ENCODE measurements around the gene IFIT5.

IFIT5 gene

DNA sequence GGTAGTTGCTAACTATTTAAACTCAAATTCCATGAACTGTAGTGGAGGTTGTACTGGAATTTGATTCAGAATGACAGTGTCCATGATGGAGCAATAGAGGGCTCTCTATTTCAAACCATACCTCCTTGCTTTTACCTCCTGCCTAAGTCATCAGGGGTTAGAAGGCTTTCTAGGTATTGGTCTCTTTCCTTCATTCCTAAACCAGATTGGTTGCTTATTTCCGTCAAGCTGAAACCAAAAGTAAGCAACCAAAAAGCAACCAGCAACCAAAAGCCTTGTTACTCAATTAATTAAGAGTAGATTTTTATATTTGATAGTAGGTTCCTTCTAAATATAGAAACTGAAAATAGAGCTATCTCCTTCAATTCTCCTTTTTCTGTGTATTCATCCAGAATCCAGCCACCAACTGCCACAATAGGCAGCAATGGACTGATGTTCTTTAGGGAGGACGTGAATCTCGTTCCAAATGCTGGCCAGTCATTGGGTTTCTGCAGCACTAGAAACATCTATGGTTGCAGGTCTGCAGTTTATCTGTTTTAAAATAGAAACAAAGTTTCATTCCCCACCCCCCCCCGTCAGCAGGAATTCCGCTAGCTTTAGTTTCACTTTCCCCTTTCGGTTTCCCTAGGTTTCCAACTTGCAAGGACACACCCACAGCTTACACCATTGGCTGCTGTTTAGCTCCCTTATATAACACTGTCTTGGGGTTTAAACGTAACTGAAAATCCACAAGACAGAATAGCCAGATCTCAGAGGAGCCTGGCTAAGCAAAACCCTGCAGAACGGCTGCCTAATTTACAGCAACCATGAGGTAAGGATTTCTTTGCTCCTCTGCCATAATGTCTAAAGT lies 22.2 kb upstream of the IFIT5 start, which contains the start of gene IFIT1:
Gene IFIT1, plus strand, starts transcription at position 717 of the 850 bp plus-strand sequence. Its CDS starts 90 bp downstream, at position 807.
- H3K27ac ChIP-seq (ENCODE audit: low read depth, low read length), result no peak within 1 kb of the TSS
- H3K9me3 ChIP-seq (ENCODE audit: control insufficient read depth, insufficient read depth, low read length), result no peaks in the 10 kb centered on the region
- no peaks in the 10 kb centered on the region for H3K36me3 ChIP-seq (ENCODE audit: control insufficient read depth, low read length)
- no peaks in the 10 kb centered on the region for H3K27me3 ChIP-seq (ENCODE audit: control insufficient read depth, low read length)
- no peaks in the 10 kb centered on the region for H3K79me2 ChIP-seq (ENCODE audit: control insufficient read depth, low read length)
- H3K9me2 ChIP-seq (replicated peaks; ENCODE audit: control insufficient read depth, low read length), result no peaks in the 10 kb centered on the region; the same call in 1 of the 2 replicates
- H3F3A ChIP-seq (ENCODE audit: control insufficient read depth, insufficient read depth), result no peaks in the 10 kb centered on the region
- H3K4me1 ChIP-seq (ENCODE audit: control insufficient read depth, low read length), result peaks cover 11% of the 10 kb centered on the region
- no peak for TF ChIP-seq EZH2phosphoT487 (IDR thresholded peaks at IDR 0.05; ENCODE audit: borderline replicate concordance, low read length)
- TF ChIP-seq, protein P1, sequence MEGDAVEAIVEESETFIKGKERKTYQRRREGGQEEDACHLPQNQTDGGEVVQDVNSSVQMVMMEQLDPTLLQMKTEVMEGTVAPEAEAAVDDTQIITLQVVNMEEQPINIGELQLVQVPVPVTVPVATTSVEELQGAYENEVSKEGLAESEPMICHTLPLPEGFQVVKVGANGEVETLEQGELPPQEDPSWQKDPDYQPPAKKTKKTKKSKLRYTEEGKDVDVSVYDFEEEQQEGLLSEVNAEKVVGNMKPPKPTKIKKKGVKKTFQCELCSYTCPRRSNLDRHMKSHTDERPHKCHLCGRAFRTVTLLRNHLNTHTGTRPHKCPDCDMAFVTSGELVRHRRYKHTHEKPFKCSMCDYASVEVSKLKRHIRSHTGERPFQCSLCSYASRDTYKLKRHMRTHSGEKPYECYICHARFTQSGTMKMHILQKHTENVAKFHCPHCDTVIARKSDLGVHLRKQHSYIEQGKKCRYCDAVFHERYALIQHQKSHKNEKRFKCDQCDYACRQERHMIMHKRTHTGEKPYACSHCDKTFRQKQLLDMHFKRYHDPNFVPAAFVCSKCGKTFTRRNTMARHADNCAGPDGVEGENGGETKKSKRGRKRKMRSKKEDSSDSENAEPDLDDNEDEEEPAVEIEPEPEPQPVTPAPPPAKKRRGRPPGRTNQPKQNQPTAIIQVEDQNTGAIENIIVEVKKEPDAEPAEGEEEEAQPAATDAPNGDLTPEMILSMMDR (IDR thresholded peaks at IDR 0.05; ENCODE audit: low read depth, low read length, poor library complexity, severe bottlenecking), result no peak
- peak within 1 kb of the TSS; percentile 62 for H3K4me2 ChIP-seq (ENCODE audit: low read length)
- H4K20me1 ChIP-seq (ENCODE audit: control insufficient read depth, insufficient read depth, low read depth, low read length), result no peaks in the 10 kb centered on the region
- peak within 1 kb of the TSS; percentile 54 for H3K4me3 ChIP-seq (ENCODE audit: low read length)

DNA sequence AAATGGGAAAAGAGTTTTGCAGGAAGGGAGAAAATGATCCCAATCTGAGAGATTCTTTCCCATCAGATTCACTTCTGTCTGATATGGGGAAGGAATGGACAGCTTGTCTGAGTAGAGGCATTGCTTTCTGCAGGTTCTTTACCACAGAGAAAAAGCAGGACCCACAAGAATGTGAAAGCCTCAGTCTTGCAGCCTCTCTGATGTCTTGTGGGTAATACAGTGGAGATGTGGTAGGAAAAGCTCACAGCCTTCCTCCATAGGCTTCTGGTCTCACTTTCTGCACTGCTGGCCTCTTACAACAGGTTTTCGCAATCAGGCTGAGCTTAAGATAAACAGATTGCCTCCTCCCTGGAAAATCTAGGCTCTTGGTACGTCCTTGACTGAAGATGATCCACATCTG lies 21.4 kb upstream of the IFIT5 start:
- H3K79me2 ChIP-seq (ENCODE audit: control insufficient read depth, low read length), result no peaks in the 10 kb centered on the region

DNA sequence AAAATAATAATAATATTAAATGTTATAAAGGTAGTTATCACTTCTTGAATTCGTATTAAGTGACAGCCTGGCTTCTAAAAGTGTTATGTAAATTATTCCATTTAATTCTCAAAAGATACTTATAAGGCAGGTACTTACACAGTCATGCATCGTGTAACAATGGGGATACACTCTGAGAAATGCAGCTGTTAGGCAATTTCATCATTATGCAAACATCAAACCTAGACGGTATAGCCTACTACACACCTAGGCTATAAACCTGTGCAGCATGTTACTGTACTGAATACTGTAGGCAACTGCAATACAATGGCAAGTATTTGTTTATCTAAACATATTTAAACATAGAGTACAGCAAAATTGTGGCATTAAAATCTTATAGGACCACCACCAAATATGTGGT lies 20.5 kb upstream of the IFIT5 start:
- Histone ChIP-seq H3K4me3 (ENCODE audit: low read length) (no peak overlapping the region), H3K9me2 (replicated peaks; ENCODE audit: control insufficient read depth, low read length) (no peaks in the 10 kb centered on the region; the same call in 1 of the 2 replicates), H3K27me3 (ENCODE audit: control insufficient read depth, low read length) (no peaks in the 10 kb centered on the region), H4K20me1 (ENCODE audit: control insufficient read depth, insufficient read depth, low read depth, low read length) (no peaks in the 10 kb centered on the region), H3K4me1 (ENCODE audit: control insufficient read depth, low read length) (peaks cover 11% of the 10 kb centered on the region), H3K4me2 (ENCODE audit: low read length) (no peak overlapping the region), H3K79me2 (ENCODE audit: control insufficient read depth, low read length) (no peaks in the 10 kb centered on the region), H3K9me3 (ENCODE audit: control insufficient read depth, insufficient read depth, low read length) (no peaks in the 10 kb centered on the region), H3K27ac (ENCODE audit: low read depth, low read length) (no peak overlapping the region), H3K36me3 (ENCODE audit: control insufficient read depth, low read length) (no peaks in the 10 kb centered on the region), H3F3A (ENCODE audit: control insufficient read depth, insufficient read depth) (no peaks in the 10 kb centered on the region)
- TF ChIP-seq, protein P1 (IDR thresholded peaks at IDR 0.05; ENCODE audit: low read depth, low read length, poor library complexity, severe bottlenecking), result no peak
- no peak for TF ChIP-seq EZH2phosphoT487 (IDR thresholded peaks at IDR 0.05; ENCODE audit: borderline replicate concordance, low read length)

More for the DNA sequence above, 21.4 kb upstream of the IFIT5 start:
- Histone ChIP-seq H3F3A (ENCODE audit: control insufficient read depth, insufficient read depth) (no peaks in the 10 kb centered on the region), H3K4me2 (ENCODE audit: low read length) (peak overlapping the region; percentile 62), H3K27ac (ENCODE audit: low read depth, low read length) (no peak overlapping the region), H4K20me1 (ENCODE audit: control insufficient read depth, insufficient read depth, low read depth, low read length) (no peaks in the 10 kb centered on the region), H3K4me1 (ENCODE audit: control insufficient read depth, low read length) (peaks cover 11% of the 10 kb centered on the region), H3K9me2 (replicated peaks; ENCODE audit: control insufficient read depth, low read length) (no peaks in the 10 kb centered on the region; the same call in 1 of the 2 replicates), H3K9me3 (ENCODE audit: control insufficient read depth, insufficient read depth, low read length) (no peaks in the 10 kb centered on the region), H3K27me3 (ENCODE audit: control insufficient read depth, low read length) (no peaks in the 10 kb centered on the region), H3K4me3 (ENCODE audit: low read length) (no peak overlapping the region), H3K36me3 (ENCODE audit: control insufficient read depth, low read length) (no peaks in the 10 kb centered on the region)
- TF ChIP-seq, protein P1 (IDR thresholded peaks at IDR 0.05; ENCODE audit: low read depth, low read length, poor library complexity, severe bottlenecking), result no peak
- no peak for TF ChIP-seq EZH2phosphoT487 (IDR thresholded peaks at IDR 0.05; ENCODE audit: borderline replicate concordance, low read length)

All from DOHH2 (cell line).